ENCODE data around the gene SIL1. TPM values are rescaled to one million over a fixed set of nuclear protein-coding genes. Genes with fewer than 3 reads are reported as not detected.
A peak's percentile ranks its signal among the peaks of the same experiment; 100 is the strongest.

The SIL1 gene
- total and polyA plus RNA-seq, 2 experiments from 2014 or later, result 78.8 to 89.8 TPM

DNA sequence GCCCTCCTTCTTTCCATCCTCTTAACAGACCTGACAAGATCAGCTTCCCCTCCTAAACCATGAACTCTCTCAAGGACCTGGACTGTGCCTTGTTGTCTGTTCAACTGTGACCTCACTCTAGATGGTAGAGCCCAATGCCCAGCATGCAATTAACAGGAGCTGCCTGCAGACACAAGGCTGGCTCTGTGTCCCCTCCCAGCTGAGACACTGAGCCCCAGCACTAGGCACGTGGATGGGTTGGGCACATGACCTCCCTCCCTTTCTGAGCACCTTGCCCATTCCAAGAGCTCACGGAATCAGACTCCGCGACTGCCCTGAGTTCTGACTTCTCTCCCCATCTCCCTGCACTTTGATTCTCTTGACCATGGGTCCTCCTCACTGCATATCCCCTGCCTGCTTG lies 229.6 kb downstream of the SIL1 start:
- no peaks in the 10 kb centered on the region for H3K36me3 ChIP-seq (ENCODE audit: low read depth)
- no peak overlapping the region for H3K9ac ChIP-seq
- H3K9me3 ChIP-seq (ENCODE audit: low read depth), result no peaks in the 10 kb centered on the region
- H4K20me1 ChIP-seq (ENCODE audit: insufficient read depth), result no peaks in the 10 kb centered on the region
- no peak overlapping the region for H2AFZ ChIP-seq
- H3K27me3 ChIP-seq (replicated peaks; ENCODE audit: insufficient read depth), result no peaks in the 10 kb centered on the region
- H3K27ac ChIP-seq, result no peak overlapping the region
- no peak overlapping the region for H3K4me3 ChIP-seq
- no peaks in the 10 kb centered on the region for H3K9me2 ChIP-seq (ENCODE audit: insufficient read depth)
- no peaks in the 10 kb centered on the region for H3F3A ChIP-seq (ENCODE audit: insufficient read depth)
- H3K4me1 ChIP-seq (ENCODE audit: insufficient read depth), result peaks cover 14% of the 10 kb centered on the region; the same call in 1 of the 2 replicates
- TF ChIP-seq EZH2 (IDR thresholded peaks at IDR 0.05; ENCODE audit: insufficient read depth, poor library complexity, severe bottlenecking) (no peak), EZH2phosphoT487 (IDR thresholded peaks at IDR 0.05; ENCODE audit: insufficient read depth, low read depth) (no peak)
- H3K4me2 ChIP-seq (ENCODE audit: unreplicated experiment), result no peak overlapping the region
- in situ Hi-C loops (cut with MboI), result no loop called here
- no peak for DNase-seq
- WGBS, 2 experiments (ENCODE audit: low coverage in 1 of 2, low lambda C conversion rate in 2 of 2, missing lambda C conversion rate in 2 of 2), result 90 to 93% methylated on average over 4 of the region's 4 CpGs
- no peaks in the 10 kb centered on the region for H3K79me2 ChIP-seq (ENCODE audit: insufficient read depth)

DNA sequence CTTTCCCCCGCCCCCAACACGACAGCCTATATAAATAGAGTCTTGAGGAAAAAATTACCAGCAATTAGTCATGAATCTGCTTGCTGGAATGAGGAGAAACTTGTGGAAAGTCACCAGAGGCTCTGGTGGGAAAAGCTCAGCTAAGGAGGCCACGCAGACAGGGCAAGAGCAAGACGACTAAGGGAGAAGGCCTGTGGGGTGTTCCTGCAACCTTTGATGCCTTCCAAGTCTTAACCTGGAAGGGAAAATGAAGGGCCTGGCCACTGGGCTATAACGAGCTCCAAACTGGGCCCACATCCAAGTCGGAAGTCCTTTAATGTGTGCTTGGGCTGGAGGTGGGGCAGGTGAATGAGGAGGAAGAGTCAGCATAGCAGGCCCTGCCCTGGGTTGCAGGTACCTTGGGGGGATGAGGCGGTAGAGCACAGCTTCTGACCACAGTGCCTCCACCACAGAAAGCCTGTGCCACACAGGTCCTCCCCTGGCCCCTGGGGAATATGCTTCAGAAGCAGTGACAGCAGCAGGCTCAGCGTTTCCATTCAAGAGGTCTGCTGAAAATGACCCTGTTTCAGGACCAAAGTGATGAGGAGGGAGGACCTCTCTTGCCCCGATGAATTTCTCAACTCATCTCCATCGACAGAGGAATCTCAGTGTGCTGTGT lies 230.2 kb downstream of the SIL1 start:
- Histone ChIP-seq H2AFZ (no peak overlapping the region), H3K79me2 (ENCODE audit: insufficient read depth) (no peaks in the 10 kb centered on the region), H3K9me2 (ENCODE audit: insufficient read depth) (no peaks in the 10 kb centered on the region), H4K20me1 (ENCODE audit: insufficient read depth) (no peaks in the 10 kb centered on the region), H3K27ac (no peak overlapping the region), H3K4me3 (no peak overlapping the region), H3K36me3 (ENCODE audit: low read depth) (no peaks in the 10 kb centered on the region), H3K4me1 (ENCODE audit: insufficient read depth) (peaks cover 10% of the 10 kb centered on the region; the same call in 1 of the 2 replicates), H3K27me3 (replicated peaks; ENCODE audit: insufficient read depth) (no peaks in the 10 kb centered on the region), H3K9me3 (ENCODE audit: low read depth) (no peaks in the 10 kb centered on the region), H3K9ac (no peak overlapping the region), H3F3A (ENCODE audit: insufficient read depth) (no peaks in the 10 kb centered on the region), H3K4me2 (ENCODE audit: unreplicated experiment) (no peak overlapping the region)
- in situ Hi-C loops (cut with MboI), result no loop called here
- no peak for TF ChIP-seq EZH2phosphoT487 (IDR thresholded peaks at IDR 0.05; ENCODE audit: insufficient read depth, low read depth)
- no peak for TF ChIP-seq EZH2 (IDR thresholded peaks at IDR 0.05; ENCODE audit: insufficient read depth, poor library complexity, severe bottlenecking)
- DNase-seq, result peak; percentile 57
- 75 to 81% methylated on average over 10 of the region's 10 CpGs for WGBS, 2 experiments (ENCODE audit: low coverage in 1 of 2, low lambda C conversion rate in 2 of 2, missing lambda C conversion rate in 2 of 2)

DNA sequence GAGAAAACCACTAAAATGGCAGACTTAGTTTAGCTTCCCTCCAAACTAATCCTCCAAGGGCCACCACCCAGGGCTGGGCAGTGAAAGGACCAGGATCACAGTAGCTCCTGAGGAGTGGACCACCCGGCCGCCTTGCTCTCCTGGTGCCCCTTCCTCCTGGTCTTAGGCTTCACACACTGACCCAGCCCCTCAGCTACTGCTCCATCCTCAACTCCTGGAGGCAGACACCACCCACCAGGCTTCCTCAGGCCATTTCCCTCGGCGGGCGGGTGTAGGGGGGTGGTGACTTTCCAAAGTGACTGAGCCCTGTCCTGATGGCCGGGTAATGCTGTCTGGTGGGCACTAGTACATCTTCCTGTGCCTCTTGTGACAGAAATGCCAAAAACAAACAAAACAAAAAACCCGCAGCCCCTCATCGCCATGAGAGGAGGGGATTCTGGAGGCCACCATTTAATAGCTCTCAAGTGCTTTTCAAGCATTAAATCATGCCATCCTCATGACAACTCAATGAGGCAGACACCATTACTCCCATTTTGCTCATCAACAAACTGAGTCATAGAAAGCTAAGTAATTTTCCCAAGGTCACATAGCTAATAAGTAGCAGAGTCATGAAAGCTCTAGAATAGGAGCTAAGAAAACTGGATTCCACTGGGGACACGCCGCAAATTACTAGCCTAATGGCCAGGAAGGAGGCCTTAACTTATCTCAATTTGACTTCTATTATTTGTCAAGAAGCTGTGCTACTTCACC lies 231.8 kb downstream of the SIL1 start:
- Histone ChIP-seq H3K9ac (no peak overlapping the region), H3K27ac (no peak overlapping the region), H3K36me3 (ENCODE audit: low read depth) (no peaks in the 10 kb centered on the region), H3F3A (ENCODE audit: insufficient read depth) (no peaks in the 10 kb centered on the region), H3K4me1 (ENCODE audit: insufficient read depth) (peaks cover 10% of the 10 kb centered on the region; the same call in 1 of the 2 replicates), H4K20me1 (ENCODE audit: insufficient read depth) (no peaks in the 10 kb centered on the region), H3K9me2 (ENCODE audit: insufficient read depth) (no peaks in the 10 kb centered on the region), H2AFZ (no peak overlapping the region), H3K4me2 (ENCODE audit: unreplicated experiment) (no peak overlapping the region), H3K27me3 (replicated peaks; ENCODE audit: insufficient read depth) (no peaks in the 10 kb centered on the region), H3K9me3 (ENCODE audit: low read depth) (no peaks in the 10 kb centered on the region), H3K79me2 (ENCODE audit: insufficient read depth) (no peaks in the 10 kb centered on the region), H3K4me3 (no peak overlapping the region)
- no peak for TF ChIP-seq EZH2 (IDR thresholded peaks at IDR 0.05; ENCODE audit: insufficient read depth, poor library complexity, severe bottlenecking)
- no peak for TF ChIP-seq EZH2phosphoT487 (IDR thresholded peaks at IDR 0.05; ENCODE audit: insufficient read depth, low read depth)
- DNase-seq, result peak; percentile 56
- in situ Hi-C loops (cut with MboI), result no loop called here
- WGBS, 2 experiments (ENCODE audit: low coverage in 1 of 2, low lambda C conversion rate in 2 of 2, missing lambda C conversion rate in 2 of 2), result 95 to 97% methylated on average over 10 of the region's 10 CpGs

DNA sequence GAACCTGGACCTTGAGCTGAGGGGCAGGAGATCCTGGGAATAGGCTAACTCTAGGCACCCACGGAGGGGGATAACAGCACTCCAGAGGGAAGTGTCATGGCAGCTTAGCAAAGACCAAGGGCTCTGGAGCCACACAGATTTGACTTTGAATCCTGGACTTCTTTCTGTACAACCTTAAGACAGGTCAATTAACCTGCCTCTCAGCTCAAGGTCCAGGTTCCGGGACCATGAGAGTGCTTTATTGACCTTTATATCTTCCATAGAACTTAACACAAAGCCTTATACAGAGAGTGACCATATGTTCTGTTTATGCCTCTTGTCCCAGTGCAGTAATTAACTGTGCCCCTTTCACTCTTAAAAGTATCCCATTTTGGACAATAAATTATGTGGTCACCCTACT lies 232.5 kb downstream of the SIL1 start:
- Histone ChIP-seq H4K20me1 (ENCODE audit: insufficient read depth) (no peaks in the 10 kb centered on the region), H3K27me3 (replicated peaks; ENCODE audit: insufficient read depth) (no peaks in the 10 kb centered on the region), H3K4me3 (no peak overlapping the region), H3K4me1 (ENCODE audit: insufficient read depth) (peaks cover 10% of the 10 kb centered on the region; the same call in 1 of the 2 replicates), H3K9me3 (ENCODE audit: low read depth) (no peaks in the 10 kb centered on the region), H3K9ac (no peak overlapping the region), H2AFZ (no peak overlapping the region), H3F3A (ENCODE audit: insufficient read depth) (no peaks in the 10 kb centered on the region), H3K79me2 (ENCODE audit: insufficient read depth) (no peaks in the 10 kb centered on the region), H3K4me2 (ENCODE audit: unreplicated experiment) (no peak overlapping the region), H3K27ac (no peak overlapping the region), H3K36me3 (ENCODE audit: low read depth) (no peaks in the 10 kb centered on the region), H3K9me2 (ENCODE audit: insufficient read depth) (no peaks in the 10 kb centered on the region)
- in situ Hi-C loops (cut with MboI), result no loop called here
- 90 to 100% methylated on average over 2 of the region's 2 CpGs for WGBS, 2 experiments (ENCODE audit: low coverage in 1 of 2, low lambda C conversion rate in 2 of 2, missing lambda C conversion rate in 2 of 2)
- no peak for DNase-seq
- TF ChIP-seq EZH2 (IDR thresholded peaks at IDR 0.05; ENCODE audit: insufficient read depth, poor library complexity, severe bottlenecking), result no peak
- no peak for TF ChIP-seq EZH2phosphoT487 (IDR thresholded peaks at IDR 0.05; ENCODE audit: insufficient read depth, low read depth)
